Pancreas (tissue), 10 donors: Measurements from ENCODE around the gene SMIM9. TPM values are rescaled to one million over a fixed set of nuclear protein-coding genes. Genes with fewer than 3 reads are reported as not detected.

Experiments used
- ATAC-seq, 4 donors: fragments of 200-7000 bp; cut with Tn5 transposase; one replicate each; pipeline versions ENCODE4 v1.8.0 to v1.9.1; 2020; ENCODE audit warnings: mild to moderate bottlenecking in 4 of 4, moderate library complexity in 4 of 4
- DNase-seq, 6 donors: peaks; one replicate each; pipeline ENCODE4 v3.0.0-alpha.2; 2020
- FAIRE-seq: peaks from 2 replicates; lab custom pipeline; 2012; peaks lifted over from hg19 to GRCh38; lab: Jason Lieb, UNC
- H3K27ac ChIP-seq, 4 donors: fragments of 200-600 bp; sonication (generic); 1 replicate in 3 of 4; 2 replicates in 1 of 4; pipeline versions ENCODE4 v1.5.0 to v1.8.0; 2020
- H3K27me3 ChIP-seq, 4 donors: fragments of 200-600 bp; one replicate each; pipeline ENCODE4 v1.8.0; 2021
- H3K36me3 ChIP-seq, 3 donors: fragments of 200-600 bp; sonication (generic) in 1 of 3; one replicate each; pipeline versions ENCODE4 v1.5.0 to v1.8.0; 2020 to 2021
- H3K4me1 ChIP-seq, 3 donors: fragments of 200-600 bp; one replicate each; pipeline ENCODE4 v1.8.0; 2021
- H3K4me3 ChIP-seq, 4 donors: fragments of 200-600 bp; sonication (generic) in 2 of 4; one replicate each; pipeline versions ENCODE4 v1.5.0 to v1.8.0; 2020 to 2021
- H3K9me3 ChIP-seq, 4 donors: fragments of 200-600 bp; one replicate each; pipeline ENCODE4 v1.8.0; 2021
- CTCF ChIP-seq, 4 donors: fragments of 200-600 bp; sonication (generic) in 3 of 4; IDR thresholded peaks; one replicate each; pipeline versions ENCODE4 v1.5.0 to v1.8.0; 2021; ENCODE audit warnings: antibody characterized with exemption in 4 of 4
- WGBS, 2 donors: extraction: QIAGEN DNeasy Blood & Tissue Kit; methylation state at CpG; one replicate each; pipeline ENCODE4 v1.1.7; 2013; 5-methylcytosine and 5-hydroxymethylcytosine counted together
- intact Hi-C, 3 donors: fragments of 100-400 bp; cut with DNase I; formaldehyde crosslinking; loops; one replicate each; pipeline versions ENCODE4 v1.11.1 to v1.14.2; 2022
- polyA plus RNA-seq, 2 donors: library from polyadenylated mRNA; stranded (reverse); fragments of 200-250 nt; gene quantifications; one replicate each; pipeline ENCODE4 v1.2.3, GENCODE V29; 2013
- total RNA-seq, 6 donors: library from RNA; stranded (reverse); fragmentation: NEBNext Ultra II Directional in 4 of 6; extraction: Animal tissue kit (Norgen Biotek cat#: 25700) in 4 of 6; gene quantifications; one replicate each; pipeline versions ENCODE4 v1.2.1 to v1.2.4, GENCODE V29; 2021 to 2023
- donor health status: healthy with polysubstance abuse.
- donor health status: DM: no; HTN: no; CAD: no; lungs with moderate emphysema.
- donor health status: DM: no; HTN: no; CAD: no.
- donor health status: control.
- donor health status: control.
- donor health status: Bipolar disorder and iron deficiency.
- donor health status: DM: yes; HTN: yes; CAD: no.
- donor health status: DM: no; HTN: no; CAD: no.
- donor health status: DM: no; HTN: no; CAD: no.
- donor health status: DM: yes; HTN: yes; CAD: no.

Gene SMIM9
- total and polyA plus RNA-seq, 8 donors: not detected

- intact Hi-C loops: no loop called here
- Histone ChIP-seq H3K36me3 (peaks cover 0 to 5% (median 0%) of the 10 kb centered on the region in 3 donors), H3K4me3 (no peak overlapping the region), H3K27ac (no peak overlapping the region), H3K4me1 (no peaks in the 10 kb centered on the region), H3K27me3 (no peaks in the 10 kb centered on the region), H3K9me3 (no peaks in the 10 kb centered on the region)
- WGBS, 2 donors: 63 to 78% methylated on average over 15 of the region's 15 CpGs
- DNase-seq (peak in 2 of 6 donors; percentile 31 to 38), ATAC-seq (peak in 3 of 4 donors; percentile 51 to 71 (median 66)), FAIRE-seq (no peak)
- TF ChIP-seq CTCF (IDR thresholded peaks at IDR 0.05): no peak
Measured at GRCh38 chrX:154775419-154776349, 58.8 kb downstream of the SMIM9 start.

GRCh38 chrX:154774622-154775021 is 59.8 kb downstream of the SMIM9 start:
- Histone ChIP-seq H3K4me3 (no peak overlapping the region), H3K27me3 (no peaks in the 10 kb centered on the region), H3K27ac (no peak overlapping the region), H3K36me3 (peaks cover 0 to 5% (median 0%) of the 10 kb centered on the region in 3 donors), H3K4me1 (no peaks in the 10 kb centered on the region), H3K9me3 (no peaks in the 10 kb centered on the region)
- 75 to 82% methylated on average over 5 of the region's 5 CpGs for WGBS, 2 donors
- no peak for TF ChIP-seq CTCF (IDR thresholded peaks at IDR 0.05)
- intact Hi-C loops: no loop called here
- no peak for FAIRE-seq
- no peak for DNase-seq
- ATAC-seq: no peak

Other genes with a start within 250 kb of the SMIM9 start
- not detected for gene CTAG1A, start 249.5 kb downstream of the SMIM9 start, total RNA-seq
- not detected for gene CTAG1A, start 249.5 kb downstream of the SMIM9 start, polyA plus RNA-seq
- gene CTAG1B, start 215.4 kb downstream of the SMIM9 start, total RNA-seq: not detected
- gene CTAG1B, start 215.4 kb downstream of the SMIM9 start, polyA plus RNA-seq: not detected
- not detected for gene CTAG2, start 181.1 kb downstream of the SMIM9 start, total RNA-seq
- 1 to 10 TPM in 1 of 2 donors, not detected in 1; 1.2 TPM for gene CTAG2, start 181.1 kb downstream of the SMIM9 start, polyA plus RNA-seq
- gene GAB3, start 83.6 kb downstream of the SMIM9 start, total RNA-seq: 1 to 10 TPM; 1.2 to 4.0 (median 1.4) TPM
- 1 to 10 TPM; 1.2 to 2.7 TPM for gene GAB3, start 83.6 kb downstream of the SMIM9 start, polyA plus RNA-seq
- gene DKC1, start 71.8 kb downstream of the SMIM9 start, total RNA-seq: 10 to 100 TPM; 16.8 to 31.4 (median 25.0) TPM
- 10 to 100 TPM; 16.8 to 26.5 TPM for gene DKC1, start 71.8 kb downstream of the SMIM9 start, polyA plus RNA-seq
- gene MPP1, start 29.2 kb downstream of the SMIM9 start, total RNA-seq: 10 to 100 TPM; 15.8 to 27.2 (median 21.4) TPM
- 10 to 100 TPM; 24.8 to 80.3 TPM for gene MPP1, start 29.2 kb downstream of the SMIM9 start, polyA plus RNA-seq
- gene F8A1, start 51.7 kb upstream of the SMIM9 start, total RNA-seq: 10 to 100 TPM in 5 of 6 donors, 1 to 10 TPM in 1; 7.4 to 24.0 (median 15.3) TPM
- gene F8A1, start 51.7 kb upstream of the SMIM9 start, polyA plus RNA-seq: 10 to 100 TPM; 13.0 to 19.9 TPM
- gene F8, start 188.1 kb upstream of the SMIM9 start, total RNA-seq: 10 to 100 TPM in 2 of 6 donors, 1 to 10 TPM in 4; 5.5 to 22.0 (median 8.7) TPM
- gene F8, start 188.1 kb upstream of the SMIM9 start, polyA plus RNA-seq: 1 to 10 TPM; 2.5 to 9.2 TPM
- gene FUNDC2, start 192.2 kb upstream of the SMIM9 start, total RNA-seq: 10 to 100 TPM; 50.3 to 74.6 (median 70.2) TPM
- 10 to 100 TPM; 75.7 to 88.1 TPM for gene FUNDC2, start 192.2 kb upstream of the SMIM9 start, polyA plus RNA-seq
- gene CMC4, start 236.5 kb upstream of the SMIM9 start, total RNA-seq: 1 to 10 TPM; 2.6 to 5.0 (median 3.1) TPM
- gene CMC4, start 236.5 kb upstream of the SMIM9 start, polyA plus RNA-seq: 10 to 100 TPM; 10.8 to 16.6 TPM
- gene MTCP1, start 236.5 kb upstream of the SMIM9 start, total RNA-seq: 10 to 100 TPM; 10.9 to 18.3 (median 15.5) TPM
- gene MTCP1, start 236.5 kb upstream of the SMIM9 start, polyA plus RNA-seq: 10 to 100 TPM; 22.7 to 55.9 TPM
- gene BRCC3, start 236.8 kb upstream of the SMIM9 start, total RNA-seq: 10 to 100 TPM in 2 of 6 donors, 1 to 10 TPM in 4; 7.5 to 13.2 (median 9.2) TPM
- gene BRCC3, start 236.8 kb upstream of the SMIM9 start, polyA plus RNA-seq: 1 to 10 TPM; 4.6 to 8.2 TPM